NCI-H187 treated with DMSO at 0.1 percent for 48 hours (cell line): ENCODE results near the gene DGLUCY.
"Not testable (repeated sequence)": the region's sequence is repeated elsewhere in the genome, so short reads cannot be mapped to it uniquely, and the experiment has no call there.

Experiments used
- DNase-seq: peaks from one replicate; lab custom pipeline; 2025; lab: John Stamatoyannopoulos, UW

DGLUCY gene, protein sequence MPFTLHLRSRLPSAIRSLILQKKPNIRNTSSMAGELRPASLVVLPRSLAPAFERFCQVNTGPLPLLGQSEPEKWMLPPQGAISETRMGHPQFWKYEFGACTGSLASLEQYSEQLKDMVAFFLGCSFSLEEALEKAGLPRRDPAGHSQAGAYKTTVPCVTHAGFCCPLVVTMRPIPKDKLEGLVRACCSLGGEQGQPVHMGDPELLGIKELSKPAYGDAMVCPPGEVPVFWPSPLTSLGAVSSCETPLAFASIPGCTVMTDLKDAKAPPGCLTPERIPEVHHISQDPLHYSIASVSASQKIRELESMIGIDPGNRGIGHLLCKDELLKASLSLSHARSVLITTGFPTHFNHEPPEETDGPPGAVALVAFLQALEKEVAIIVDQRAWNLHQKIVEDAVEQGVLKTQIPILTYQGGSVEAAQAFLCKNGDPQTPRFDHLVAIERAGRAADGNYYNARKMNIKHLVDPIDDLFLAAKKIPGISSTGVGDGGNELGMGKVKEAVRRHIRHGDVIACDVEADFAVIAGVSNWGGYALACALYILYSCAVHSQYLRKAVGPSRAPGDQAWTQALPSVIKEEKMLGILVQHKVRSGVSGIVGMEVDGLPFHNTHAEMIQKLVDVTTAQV

DNA sequence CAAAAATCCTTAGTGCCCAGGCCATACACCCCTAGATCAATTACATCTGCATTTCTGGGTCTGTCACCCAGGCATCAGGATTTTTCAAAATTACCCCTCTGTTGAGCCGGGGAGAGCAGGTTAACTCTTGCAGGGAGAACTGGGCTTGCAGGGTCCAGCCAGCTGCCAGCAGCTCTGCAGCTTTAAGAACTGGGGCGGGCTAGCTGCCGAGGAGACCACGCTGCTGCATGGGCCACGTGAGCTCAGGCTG, at the start of gene DGLUCY:
Gene DGLUCY (plus strand): TSS at position 245 of the 250 bp plus-strand sequence. CDS start 46,222 bp downstream, outside the sequence.
- no peak for DNase-seq

DNA sequence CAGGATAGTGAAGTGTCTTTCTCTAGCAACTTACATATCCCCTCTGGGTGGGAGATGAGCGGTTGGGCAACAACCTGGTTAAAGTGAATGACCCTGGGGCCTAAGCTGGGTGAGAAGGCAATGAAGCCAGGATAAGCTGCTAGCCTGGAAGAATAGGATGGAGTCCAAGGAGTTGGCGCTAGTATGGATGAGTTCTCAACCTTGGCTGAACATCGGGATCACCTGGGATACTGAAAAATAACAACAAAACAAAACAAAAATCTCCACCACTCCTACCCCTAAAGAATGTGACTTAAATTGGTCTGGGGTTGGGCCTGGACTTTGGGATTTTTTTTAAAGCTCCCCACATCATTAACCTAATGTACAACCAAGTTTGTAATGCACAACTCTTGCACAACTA, 48.6 kb upstream of the DGLUCY start:
- no peak for DNase-seq

DNA sequence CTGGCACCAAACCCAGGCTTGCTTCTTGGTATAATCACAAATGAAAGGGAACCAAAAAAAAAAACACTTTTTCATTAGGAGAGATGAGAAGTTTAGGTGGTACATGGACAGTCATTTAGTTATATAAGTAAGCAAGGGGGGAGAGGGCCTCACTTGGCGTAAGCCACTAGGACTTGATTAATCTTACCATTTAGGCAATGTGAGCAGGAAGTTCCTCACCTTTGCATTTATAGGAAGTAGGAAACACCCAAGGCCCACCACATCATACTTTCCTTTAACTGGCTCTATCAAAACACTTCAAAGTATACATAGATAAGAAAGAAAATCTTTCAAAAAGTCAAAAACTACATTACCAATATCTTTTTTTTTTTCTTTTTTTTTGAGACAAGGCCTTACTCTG, 46.7 kb upstream of the DGLUCY start:
- DNase-seq, result no peak

DNA sequence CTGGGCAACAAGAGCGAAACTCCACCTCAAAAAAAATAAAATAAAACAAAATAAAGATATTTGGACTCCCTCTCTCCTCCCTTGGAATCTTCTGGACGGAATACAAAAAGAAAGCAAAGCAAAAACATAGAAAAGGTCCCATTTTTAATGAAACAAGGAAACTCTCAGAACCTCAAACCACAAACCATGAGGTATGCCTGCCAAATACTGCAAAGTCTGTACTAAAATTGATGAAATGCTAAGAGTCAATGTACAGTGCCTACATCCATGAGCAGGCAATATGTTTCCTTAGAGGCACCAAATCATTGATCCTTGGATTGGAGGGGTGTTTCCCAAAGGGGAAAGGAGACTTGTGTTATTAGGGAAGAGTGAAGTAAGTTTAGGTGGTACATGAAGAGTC, 45.2 kb upstream of the DGLUCY start:
- DNase-seq, result no peak

DNA sequence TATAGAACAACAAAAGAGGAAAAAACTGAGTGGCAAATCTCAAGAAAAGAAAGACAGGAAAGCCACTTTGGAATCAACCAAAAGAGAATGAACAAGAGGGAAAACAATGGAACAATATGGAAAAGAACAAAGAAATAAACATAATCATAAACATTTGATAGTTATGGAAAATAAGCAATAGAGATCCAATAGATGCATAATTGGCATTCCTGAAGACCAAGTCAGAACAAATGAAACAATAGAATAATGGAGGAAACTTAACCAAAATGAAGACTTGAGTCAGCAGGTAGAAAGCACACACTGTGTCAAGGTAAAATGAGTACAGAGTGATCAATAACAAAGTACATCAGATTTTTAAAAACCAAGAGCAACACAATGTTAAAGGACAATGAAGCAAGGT, 43.3 kb upstream of the DGLUCY start:
- no peak for DNase-seq

DNA sequence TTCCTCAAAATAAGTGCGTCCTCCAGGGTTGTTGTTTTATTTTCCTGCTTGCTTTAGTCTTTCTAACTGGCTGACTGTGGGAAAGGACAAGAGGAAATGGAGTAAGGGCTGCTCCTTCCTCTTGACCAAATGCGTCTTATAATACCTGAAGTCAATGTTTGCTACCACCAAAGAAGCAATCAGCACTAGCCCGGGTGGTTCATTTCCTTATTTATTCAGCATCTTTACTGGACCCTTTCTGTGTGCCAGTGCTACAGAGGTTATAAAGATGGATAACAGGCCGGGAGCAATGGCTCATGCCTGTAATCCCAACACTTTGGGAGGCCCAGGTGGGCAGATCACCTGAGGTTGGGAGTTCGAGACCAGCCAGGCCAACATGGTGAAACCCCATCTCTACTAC, 38.3 kb upstream of the DGLUCY start:
- DNase-seq, result no peak

DNA sequence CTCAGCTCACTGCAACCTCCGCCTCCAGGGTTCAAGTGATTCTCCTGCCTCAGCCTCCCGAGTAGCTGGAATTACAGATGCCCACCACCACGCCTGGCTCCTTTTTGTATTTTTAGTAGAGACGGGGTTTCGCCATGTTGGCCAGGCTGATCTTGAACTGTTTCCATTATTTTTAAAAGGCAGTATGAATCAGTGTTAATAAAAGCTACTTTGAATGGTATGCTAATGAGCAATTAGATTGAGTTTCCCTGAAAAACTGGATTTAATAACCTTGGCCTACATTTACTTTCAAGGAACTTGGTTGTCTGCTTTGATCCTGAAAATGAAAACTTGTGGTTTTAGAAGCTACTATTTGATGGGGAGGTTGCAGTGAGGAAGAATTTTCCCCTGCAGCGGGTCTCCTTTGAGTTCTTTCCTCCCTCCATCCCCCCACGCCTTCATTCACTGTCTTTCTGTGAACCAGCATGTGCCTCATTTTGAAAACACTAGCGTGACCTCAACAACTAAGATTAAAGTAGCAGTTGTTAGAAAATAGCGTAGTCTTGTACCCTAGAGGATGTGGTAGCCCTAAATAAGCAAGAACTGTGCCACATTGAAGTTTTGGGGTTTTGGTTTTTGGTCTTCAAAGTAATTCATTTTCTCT, 35.7 kb upstream of the DGLUCY start:
- DNase-seq, result no peak

DNA sequence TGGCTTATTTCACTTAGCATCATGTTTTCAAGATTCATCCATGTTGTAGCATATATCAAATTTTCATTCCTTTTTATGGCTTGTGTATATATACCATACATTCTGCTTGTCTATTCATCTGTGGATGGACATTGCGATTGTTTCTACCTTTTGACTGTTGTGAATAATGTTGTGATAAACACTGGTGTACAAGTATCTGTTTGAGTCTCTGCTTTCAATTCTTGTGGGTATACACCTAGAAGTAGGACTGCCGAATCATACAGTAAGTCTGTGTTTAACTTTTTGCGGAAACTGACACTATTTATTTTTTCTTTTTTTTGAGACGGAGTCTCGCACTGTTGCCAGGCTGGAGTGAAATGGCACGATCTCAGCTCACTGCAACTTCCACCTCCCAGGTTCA, 33.8 kb upstream of the DGLUCY start:
- DNase-seq, result no peak

DNA sequence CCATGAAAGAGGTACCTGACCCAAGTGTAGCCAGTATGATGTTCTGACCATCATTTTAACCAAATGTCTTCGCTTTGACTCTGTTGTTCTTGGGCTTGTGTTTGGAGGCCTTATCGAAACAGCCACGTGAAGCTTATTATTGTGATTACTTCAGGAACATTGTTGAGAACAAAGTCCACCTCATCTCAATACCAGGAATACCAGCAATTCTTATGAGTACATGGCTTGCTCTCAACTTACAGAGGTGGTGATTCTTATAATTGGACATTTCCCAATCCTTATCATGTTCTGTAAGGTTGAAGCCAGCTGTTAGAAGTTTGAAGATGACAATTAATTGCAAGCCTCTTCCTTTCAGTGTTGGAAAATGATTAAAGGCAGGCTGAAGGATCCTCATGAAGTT, 31.6 kb upstream of the DGLUCY start:
- DNase-seq, result no peak

DNA sequence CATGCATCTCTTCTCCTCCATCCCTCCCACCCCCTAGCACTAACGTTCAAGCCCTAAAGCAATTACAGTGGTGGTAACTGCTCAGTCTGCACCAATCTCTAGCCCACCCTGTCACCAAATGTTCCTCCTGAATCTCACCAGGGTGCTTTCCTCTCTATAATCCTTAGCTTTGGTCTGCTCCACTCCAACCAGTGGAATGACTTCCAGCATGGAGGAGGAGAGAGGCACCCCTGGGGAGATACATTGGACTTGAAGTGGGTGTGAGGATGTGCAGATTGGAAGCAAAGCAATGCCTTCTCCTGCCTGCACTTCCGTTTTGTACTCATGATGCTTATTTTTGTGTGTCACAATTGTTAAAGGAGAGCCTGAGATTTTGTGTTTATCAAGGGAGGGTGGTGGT, 29.4 kb upstream of the DGLUCY start:
- no peak for DNase-seq

DNA sequence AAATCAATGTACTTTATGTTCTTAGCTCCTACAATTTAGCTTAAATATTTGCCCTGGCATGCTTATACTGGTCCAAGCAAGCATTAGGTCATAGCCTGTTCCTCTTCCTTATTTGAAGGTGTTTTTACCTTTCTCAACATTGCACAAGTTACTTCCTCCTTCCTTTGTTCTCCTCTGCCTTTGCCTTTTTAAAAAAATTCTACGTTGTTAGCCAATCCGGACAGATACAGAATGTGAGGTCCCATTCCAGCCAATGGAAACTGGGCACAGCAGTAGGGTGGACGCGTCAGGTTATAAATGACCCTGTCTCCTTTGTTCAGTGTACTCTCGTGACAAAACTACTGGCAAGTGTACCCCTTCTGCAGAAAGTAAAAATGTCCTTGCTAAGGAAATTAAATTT, 26.4 kb upstream of the DGLUCY start:
- DNase-seq, result not testable (repeated sequence)

DNA sequence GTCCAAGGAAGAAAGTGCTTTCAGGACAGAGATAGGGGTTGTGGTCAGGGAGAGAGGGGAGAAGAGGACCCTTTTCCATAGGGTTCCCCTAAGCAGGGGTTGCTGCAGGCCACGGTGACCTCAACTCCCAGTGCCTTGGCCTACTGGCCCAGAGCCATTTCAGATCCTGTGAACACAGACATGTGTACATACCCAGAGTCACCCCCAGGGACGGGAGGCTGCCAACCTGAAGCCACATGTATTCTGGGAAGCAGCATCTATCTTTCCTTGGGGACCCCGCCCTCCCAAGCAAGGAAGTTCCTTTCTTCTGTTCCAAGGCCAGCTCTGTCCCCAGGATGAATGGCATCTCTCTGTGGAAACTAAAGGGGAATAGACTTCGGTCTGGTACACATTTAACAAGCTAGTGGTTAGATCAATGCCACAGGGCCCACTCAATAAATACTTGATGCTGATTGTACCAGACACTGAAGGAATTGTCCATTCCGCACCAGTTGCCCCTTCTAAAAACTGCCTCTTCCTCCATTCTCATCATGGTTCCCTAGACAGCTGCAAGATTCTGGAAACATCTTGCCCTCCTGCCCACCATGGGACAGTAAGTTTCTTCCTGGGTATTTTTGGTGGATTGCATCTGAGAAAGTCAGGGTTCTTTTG, 25.2 kb upstream of the DGLUCY start:
- no peak for DNase-seq

DNA sequence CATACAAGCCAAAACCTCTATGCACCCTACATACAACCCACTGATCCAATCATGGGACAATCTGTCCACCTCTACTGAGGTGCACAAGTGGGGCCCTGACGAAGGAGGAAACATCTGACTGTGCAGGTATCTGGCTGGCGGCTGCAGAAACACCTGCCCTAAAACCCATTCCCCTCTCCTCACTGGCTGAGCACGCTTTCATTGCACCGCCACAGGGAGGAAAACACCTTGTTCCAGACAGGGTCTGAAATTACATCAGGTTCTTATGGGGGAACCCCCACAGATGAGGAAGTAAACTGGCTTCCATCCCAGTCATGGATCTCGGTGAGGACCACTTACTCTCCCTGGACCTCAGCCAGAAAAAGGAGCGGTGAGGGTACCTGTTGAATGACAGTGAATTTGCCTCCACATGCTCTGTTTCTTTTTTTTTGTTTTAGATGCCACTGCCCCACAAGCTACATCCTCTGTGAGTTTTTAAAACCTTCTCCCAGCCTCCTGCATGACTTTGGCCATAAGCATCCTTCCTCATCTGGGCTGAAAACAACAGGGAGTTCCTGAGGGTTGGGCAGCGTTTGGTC, 23.8 kb upstream of the DGLUCY start:
- no peak for DNase-seq

DNA sequence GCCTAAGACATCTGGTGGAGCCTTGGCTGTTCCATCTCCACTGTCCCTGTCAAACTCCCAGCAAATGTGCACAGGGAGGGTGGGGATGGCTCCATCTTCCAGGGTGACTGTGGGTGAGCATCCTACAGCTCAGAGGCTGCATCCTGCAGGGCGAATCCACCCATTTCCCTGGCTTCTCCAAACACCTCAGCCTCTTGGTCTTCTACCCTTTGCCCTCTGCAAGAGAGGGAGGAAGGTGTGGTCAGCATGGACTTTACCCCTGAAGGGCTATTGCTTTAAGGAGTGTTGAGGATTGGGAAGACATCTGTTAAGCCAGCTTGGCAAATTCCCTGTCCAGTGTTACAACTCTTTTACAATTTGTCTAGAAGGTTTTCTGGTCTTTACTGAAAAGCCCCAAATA, 23.1 kb upstream of the DGLUCY start:
- no peak for DNase-seq

DNA sequence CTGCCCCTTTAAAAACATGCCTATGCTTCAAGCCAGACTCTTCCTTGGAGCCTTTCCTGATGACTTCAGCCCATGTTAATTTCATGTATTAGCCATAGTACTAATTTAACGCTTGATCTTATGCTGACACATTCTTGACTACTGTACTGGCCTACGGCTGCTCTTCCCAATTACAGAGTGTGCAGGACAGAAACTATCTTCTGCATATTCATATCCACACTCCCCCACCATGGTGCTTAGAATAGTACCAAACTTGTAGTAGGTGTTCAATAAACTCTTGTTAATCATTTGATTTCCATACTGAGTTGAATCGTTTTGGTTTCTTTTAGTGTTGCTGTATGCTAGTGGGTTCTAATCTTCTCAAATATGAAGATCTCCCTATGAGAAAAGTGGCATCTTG, 21.8 kb upstream of the DGLUCY start:
- DNase-seq, result no peak

DNA sequence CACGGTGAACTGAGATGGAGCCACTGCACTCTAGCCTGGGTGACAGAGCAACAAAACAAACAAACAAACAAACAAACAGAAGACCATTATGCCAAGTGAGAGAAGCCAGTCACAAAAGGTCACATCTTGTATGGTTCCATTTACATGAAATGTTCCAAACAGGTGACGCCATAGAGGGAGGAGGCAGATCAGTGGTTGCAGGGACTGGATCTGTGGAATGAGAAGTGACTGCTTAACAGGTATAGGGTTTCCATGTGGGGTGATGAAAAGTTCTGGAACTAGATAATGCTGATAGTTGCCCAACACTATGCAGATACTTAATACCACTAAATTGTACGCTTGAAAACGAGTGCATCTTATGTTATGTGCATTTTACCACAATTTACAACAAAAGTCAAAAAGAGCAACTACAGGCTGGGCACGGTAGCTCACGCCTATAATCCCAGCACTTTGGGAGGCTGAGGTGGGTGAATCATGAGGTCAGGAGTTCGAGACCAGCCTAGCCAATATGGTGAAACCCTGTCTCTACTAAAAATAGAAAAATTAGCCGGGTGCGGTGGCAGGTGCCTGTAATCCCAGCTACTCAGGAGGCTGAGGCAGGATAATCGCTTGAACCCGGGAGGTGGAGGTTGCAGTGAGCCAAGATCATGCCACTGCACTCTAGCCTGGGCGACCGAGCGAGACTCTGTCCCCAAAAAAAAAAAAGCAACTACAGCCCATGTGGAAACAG, 20.0 kb upstream of the DGLUCY start:
- DNase-seq, result not testable (repeated sequence)

DNA sequence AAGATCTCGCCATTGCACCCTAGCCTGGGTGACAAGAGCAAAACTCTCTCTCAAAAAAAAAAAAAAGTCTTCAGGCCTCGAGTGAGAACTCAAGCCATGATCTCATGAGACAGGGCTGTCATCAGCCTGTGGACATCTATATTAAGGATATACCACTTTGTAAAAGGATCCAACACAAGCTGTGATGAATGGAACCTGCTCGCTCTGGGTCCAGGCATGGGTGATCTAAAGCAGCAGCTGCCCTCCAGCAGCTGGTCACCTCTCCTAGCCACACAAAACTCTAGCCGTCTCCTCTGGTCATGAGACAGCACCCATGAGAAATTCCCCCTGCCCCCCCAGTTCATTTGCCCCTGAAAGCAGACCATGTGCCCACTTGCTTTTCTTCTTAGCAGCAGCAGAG, 19.1 kb upstream of the DGLUCY start:
- DNase-seq, result no peak

DNA sequence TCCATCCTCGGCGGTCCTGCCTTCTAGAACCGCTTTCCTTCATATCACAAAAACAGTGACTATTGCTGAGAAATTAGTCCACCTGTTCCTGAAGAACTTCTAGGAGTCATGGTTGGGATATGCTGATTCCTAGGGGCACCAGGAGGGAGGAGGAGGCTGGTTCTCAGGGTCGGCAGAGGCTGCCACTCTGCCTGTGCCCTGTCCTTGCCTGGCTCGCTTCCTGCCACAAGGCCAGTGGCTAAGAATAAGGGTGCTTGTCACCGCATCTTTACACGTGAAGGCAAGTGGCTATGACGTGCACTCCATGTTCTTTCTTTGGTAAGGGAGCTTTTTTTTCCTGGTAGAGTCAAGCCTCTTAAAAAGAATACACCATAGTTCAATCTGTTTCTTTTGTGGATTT, 18.7 kb upstream of the DGLUCY start:
- no peak for DNase-seq

DNA sequence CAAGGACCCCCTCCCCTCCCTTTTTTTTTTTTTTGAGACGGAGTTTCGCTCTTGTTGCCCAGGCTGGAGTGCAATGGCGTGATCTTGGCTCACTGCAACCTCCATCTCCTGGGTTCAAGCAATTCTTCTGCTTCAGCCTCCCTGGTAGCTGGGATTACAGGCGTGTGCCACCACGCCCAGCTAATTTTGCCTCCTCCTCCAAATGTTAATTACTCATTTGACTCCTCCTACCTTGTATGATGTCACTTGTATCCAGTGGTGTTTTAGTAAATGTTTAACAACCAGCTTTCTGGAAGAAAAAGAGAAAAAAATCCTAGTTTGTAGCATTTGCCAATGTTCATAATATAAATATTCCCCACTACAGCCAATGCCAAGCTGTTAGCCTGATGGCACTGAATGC, 16.2 kb upstream of the DGLUCY start:
- not testable (repeated sequence) for DNase-seq

DNA sequence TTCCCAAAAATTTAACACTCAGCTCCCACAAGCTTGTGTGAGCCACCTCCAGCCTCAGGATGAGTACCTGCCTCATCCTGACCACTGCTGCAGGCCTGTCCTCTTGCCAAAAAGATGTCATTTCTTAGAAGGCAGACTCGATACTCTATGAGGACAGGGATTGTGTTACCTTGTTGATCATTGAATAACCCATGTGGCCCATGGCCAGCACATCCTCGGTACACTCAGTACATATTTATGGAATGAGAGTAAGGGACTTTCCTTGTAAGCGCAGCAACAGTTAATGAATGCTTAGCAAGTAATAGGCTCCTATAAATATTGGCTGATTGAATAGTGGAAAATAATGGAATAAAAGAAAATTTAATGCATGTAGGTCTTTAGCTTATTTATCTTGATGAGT, 15.3 kb upstream of the DGLUCY start:
- DNase-seq, result no peak

DNA sequence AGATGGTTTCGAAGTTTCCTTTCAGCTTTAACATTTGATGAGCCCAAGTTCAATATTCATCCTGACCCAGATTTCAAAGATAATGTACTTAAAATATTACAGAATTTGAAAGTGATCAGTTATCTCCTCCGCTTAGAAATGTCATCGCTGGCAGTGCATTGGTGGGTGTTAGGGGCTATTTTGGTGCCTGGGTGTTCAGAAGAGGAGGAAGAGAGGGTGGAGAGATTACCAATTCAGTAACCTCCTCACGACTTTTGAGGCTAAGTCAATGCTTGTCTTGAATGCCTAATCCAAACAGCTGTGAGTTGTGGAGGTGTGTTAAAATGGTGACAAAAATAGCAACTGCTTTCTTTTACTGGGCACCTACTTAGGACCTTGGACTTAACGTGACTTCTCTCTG, 13.8 kb upstream of the DGLUCY start:
- no peak for DNase-seq

DNA sequence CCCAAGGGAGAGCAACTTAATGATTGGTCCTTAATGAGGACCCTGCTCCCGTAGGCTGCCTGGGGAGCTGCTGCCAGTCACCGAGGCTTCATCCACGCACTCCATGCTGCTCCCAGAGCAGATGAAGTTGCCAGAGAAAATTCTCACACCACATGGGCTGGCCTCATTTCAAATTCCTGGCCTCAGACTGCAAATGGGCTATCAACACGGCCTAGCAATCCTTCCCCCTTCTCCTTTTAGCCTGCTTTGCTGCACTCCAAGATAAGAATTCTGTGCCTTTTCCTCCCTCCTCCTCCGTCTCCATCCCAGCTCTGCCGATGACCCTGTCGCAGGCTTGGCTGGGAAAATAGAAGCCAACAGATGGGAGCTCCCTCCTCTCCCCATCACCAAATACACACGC, 10.8 kb upstream of the DGLUCY start:
- DNase-seq, result no peak
